OCI-M2 (cell line): Measurements from ENCODE around the gene ZNF24.

Experiments
- DNase-seq: peaks from one replicate; lab custom pipeline; 2025; ENCODE audit not compliant: unreplicated experiment; lab: John Stamatoyannopoulos, UW

The ZNF24 gene

DNA sequence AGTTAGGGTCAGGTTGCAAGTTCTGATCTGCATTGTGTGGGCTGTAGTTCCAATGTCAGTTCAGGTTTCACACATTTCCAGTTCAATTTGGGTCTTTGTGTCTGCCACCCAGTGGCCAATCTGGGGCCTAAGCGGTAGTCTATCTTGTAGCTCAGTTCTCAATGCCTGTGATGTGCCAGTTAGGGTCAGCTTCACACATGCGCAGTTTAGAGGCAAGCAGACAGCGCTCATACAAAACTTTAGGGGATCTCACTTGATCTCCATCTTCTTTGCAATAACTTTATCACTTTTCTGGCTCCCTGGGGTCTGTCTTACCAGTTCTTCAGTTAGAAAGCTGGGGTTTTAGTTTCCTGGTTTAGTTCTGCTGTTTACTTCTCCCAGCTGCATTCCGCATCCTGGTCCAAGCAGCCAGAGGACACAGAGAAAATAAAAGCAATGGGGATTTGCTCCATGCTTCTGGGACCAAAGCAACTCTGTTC, 11.0 kb upstream of the ZNF24 start:
- peak; percentile 7 for DNase-seq

DNA sequence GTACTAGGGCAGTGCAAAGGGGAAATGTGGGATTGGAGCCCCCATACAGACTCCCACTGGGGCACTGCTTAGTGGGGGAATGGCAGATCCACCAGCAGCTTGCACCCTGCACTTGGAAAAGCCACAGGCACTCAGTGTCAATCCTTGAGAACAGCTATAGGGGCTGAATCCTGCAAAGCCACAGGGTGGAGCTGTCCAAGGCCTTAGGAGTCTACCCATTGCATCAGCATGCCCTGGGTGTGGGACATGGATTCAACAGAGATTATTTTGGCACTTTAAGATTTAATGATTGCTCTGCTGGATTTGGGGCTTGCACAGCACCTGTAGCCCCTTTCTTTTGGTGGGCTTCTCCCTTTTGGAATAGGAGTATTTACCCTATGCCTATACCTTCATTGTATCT, 8.6 kb upstream of the ZNF24 start:
- DNase-seq, result no peak

DNA sequence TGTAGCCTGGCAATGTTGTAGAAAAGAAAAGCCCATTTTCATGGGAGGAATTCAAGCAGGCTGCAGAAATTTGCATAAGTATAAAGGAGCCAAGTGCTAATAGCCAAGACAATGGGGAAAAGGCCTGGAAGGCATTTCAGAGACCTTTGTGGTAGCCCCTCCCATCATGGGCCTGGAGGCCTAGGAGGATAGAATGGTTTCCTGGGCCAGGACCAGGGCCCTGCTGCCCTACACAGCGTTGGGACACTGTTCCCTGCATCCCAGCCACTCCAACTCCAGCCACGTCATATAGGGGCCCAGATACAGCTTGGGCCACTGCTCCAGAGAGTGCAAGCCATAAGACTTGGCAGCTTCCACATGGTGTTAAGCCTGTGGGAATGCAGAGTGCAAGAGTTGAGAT, 8.1 kb upstream of the ZNF24 start:
- no peak for DNase-seq

DNA sequence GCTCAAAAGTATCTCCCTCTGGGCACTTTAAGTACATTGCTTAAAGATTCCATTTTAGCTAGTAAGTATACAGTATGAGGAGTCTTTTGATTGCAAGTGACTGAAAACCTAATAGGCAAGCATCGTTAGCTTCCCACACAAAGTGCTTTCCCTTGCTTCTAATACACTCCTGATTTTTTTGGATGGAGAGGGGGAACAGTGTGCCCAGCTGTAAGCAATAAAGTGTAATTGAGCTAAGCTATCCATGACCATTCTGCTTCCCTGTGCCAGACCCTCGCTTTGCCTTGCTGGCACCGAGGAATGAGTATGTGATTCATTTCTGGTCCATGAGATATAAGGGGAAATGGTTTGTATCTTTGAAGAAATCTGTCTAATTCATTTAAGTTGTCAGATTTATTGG, 3.8 kb upstream of the ZNF24 start:
- DNase-seq, result no peak

DNA sequence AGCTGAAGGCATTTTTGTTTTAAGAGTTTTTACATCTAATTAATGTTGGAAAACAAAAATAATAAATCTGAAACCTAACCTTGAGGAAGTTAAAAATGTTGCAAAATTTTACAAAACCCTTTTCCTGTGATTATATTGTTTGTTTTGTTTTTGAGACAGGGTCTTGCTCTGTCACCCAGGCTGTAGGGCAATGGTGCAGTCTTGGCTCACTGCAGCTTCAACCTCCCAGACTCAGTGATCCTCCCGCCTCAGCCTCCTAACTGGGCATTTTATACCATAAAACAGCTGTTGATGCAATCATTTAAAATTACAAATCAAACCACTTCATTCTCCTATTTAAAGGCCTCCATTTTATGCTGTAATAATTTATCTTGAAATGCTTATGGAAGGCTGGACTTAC, 1.7 kb upstream of the ZNF24 start:
- no peak for DNase-seq

DNA sequence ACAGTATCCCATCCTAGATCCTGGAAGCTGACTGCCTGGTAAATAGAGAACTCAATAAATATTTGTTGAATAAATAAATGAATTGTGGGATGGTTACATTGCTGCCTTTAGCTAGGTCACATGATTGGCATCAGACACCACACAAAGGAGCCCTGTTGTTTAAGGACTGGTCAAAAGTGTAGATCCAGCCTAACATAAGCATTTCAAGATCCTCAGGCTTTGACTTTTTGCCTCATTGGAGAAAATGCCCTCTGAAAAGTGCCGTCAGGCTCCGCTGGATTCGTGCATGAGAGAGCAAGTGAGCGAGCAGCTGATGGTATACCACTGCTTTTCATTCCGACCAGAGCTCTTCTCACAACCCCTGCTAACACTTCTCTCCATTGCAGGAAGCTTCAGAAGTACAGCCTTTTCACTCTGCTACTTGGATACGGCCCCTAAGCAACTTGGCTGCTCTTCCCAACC, 1.3 kb upstream of the ZNF24 start:
- no peak for DNase-seq

DNA sequence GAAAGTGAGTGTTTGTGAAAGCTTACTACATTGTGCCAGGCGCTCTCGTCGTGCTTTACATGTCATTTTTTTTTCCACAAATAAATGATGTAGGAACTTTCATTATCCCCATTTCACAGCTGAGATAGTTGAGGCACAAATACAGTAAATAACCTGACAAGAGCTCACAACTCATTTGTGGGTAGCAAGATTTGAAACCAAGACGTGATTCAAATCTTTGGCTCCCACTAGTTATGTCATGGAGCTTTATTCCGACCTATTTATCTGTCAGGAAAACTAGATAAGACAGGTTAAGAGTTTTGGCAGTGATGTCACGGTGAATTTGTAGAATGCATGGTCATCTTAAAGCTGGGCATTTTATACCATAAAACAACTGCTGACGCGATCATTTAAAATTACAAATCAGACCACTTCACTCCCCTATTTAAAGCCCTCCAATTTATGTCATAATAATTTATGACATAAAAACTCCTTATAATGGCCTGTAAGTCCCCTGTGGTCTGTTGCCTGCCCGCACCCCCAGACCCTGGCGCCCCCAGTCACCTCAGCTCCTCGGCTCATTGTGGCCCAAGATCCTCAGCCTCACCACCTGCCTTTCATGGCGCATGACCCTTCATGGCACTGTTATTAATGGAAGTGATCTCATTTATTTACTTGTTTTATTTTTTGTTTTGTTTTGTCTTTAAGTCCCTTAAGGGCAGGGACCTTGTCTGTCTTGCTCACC, 678 bp upstream of the ZNF24 start:
- no peak for DNase-seq

DNA sequence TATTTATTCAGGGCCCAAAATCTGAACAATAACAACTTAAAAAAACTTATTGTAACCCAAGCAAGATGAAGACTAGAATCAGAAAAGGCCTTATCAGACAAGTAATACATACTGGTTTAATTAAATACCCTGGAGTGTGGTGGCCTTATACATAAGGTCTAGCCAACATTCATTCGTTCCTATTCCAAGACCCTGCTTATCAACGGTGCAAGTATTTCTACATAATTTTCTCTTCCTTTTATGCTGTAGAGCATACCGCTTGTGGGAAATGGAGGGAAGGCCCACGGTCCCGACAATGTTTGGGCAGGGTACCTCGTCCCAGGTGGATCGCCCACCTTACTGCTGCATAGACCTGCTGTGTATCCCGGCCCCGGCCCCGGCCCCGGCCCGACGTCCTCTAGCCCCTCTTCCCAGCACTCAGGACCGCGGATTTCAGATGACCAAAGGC, 708 bp downstream of the ZNF24 start:
- no peak for DNase-seq

DNA sequence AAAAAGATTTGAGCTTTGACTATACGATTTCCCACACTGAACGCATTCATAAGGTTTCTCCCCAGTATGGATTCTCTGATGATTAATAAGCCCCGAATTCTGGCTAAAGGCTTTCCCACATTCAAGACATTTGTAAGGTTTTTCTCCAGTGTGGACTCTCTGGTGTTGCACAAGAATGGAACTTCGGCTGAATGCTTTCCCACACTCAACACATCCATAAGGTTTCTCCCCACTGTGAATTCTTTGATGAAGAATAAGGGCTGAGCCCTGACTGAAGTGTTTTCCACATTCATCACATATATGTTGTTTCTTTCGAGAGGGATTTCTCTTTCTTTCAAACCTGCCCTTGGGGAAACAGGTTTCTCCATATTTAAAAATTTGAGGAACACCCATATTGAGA, 6.9 kb downstream of the ZNF24 start:
- DNase-seq, result no peak

DNA sequence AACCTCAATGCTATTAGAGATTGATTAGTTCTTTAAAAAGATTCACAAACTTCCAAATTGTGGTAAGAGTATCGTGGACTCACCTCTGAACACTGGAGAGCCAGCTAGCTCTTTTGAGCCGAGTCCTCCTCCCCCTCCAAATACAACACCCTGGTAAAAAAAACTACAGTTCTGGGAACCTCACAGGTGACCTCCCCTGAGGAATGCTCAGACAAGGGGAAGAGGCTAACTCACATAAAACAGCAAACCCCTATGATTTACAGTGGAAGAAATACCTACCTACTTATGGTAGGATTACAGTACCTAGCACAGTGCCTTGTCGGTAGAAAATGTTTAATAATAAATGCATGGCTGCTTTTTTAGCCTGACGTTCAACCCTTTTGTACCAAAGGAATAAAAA, 8.4 kb downstream of the ZNF24 start:
- DNase-seq, result no peak

DNA sequence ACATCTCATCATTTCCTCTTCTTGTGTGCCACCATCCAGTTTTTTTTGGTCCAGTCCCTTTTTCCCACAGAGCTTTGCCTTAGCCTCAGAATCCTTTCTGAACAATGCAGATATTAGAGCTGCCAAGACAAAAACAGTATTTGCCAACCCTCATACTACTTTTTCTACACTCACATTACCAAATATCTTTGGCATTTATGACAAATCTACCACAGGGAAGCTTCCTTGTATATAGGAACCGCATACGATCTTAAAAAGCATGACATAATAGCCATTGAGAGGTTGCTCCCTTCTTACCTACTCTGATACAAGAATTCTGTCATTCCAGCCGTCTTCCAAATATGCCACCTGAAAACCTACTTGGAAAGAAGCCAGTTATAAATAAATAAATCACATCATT, 9.4 kb downstream of the ZNF24 start:
- DNase-seq, result no peak

DNA sequence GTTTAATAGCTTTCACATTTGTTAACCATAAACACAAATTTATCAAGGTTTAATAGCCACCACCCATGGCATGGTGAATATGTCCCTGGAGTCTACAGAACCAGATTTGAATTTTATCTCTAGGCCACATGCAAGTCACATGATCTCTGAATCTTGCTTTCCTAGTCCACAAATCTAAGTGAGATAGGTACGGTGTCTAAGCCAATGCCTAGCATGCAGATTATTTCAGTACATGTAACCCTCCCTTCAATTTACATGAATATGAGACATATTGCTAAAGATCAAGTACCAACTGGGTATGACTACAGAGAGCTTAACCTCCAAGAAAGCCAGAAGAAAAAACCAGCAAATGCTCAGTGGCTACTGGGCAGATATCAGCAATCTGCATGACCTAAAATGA, 10.0 kb downstream of the ZNF24 start:
- DNase-seq, result no peak

DNA sequence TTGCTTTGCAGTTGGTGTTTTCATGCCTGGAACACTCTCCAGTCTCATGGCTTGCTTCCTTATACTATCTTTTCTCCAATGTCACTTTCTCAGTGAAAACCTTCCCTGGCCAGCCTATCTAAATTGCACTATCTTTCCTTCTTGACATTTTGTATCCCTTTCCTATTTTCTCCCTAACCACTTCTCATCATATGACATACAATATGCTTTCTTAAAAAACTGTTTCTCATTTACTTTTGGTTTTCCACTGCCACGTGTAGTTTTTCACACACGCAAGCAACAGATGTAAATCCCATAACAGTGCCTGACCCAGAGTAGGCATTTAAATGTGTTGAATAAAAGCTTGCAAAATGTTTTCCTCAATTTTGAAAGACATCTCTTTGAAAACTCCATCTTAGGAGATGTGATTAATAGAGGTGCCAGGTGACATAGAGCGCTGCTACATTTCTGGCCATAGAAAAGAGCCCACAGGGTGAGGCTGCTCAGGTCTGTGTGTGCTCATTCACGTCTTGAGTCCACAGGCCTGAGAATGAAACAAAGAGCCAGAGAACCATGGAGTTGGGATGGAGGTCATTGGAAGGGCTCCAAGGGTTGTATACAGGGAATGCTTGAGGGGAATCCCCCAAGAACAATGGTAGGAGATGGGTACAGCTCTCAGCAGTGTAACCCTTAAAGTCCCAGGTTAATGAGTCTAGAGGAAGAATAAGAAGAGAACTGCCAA, 12.7 kb downstream of the ZNF24 start:
- no peak for DNase-seq

DNA sequence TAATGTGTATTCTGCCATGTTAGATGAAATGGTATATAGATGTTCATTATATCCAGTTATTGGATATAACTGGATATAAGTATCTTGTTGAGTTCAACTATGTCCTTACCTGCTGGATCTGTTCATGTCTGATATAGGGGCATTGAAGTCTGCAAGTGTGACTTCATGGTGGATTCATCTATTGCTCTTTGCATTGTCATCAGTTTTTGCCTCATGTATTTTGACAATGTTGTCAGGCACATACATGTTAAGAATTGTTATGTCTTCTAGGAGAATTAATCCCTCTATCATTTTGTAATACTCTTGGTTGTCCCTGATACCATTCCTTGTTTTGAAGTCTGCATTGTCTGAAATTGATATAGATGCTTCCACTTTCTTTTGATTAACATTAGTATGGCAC, 15.4 kb downstream of the ZNF24 start:
- DNase-seq, result no peak

DNA sequence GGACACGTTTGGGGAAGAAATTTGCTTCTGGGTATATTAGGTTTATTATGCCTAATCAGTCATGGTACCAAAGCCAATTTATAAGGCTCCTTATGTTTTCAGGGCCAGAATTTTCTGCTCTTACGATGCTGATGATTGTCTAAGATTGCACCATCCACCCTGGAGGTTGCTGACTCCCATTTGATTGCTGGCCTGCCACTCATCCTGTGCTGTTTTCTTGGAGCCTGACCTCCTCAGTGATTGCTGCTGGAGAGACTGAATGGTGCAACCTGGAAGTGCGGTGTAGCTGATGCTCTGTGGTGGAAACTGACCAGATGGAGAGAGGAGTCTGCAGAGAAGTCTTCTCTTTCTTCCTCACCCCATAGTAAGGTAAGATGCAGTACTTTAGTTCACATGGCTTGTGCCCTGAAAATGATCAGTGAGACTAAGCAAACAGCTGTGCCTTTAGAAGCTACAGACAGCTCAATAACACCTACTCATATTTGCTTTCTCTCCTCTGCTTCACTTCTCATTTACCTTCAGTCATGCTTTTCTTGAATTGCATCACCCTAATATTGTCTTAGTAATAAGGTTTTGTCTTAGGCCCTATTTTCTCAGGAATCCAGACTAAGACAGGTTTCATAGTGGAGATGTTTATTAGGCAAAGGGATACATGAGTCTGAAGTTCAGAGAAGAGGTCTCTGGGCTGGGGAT, 17.4 kb downstream of the ZNF24 start:
- no peak for DNase-seq

DNA sequence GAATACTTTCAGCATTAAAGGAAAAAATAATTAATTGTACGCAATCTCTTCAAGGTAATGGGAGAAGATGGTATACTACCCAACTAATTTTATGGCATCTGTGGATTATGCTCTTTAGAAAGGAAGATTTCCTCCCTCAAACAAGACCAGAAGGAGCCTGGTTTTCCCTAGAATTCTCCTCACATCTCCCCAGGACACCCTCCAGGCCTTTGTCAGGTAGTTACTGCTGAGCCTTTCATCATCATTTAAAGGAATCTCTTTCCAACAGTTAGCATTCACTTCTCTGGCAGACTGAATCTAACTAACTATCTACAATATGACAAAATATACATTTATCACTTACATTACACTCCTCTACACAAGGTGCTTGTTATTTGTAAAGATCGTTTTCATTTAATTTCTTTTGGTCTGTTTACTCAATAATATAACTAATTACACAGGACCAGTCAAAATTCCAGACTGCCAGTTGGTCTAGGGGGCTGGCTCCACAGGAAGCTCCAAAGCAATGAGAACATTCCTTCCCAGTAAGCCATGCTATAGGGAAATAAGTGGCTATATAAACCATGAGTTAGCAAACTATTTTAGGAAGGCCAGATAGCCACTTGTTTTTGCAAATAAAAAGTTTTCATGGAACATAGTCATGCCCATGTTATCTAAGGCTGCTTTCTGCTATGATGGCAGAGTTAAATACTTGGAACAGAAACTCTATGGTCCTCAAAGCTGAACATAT, 19.1 kb downstream of the ZNF24 start:
- no peak for DNase-seq

DNA sequence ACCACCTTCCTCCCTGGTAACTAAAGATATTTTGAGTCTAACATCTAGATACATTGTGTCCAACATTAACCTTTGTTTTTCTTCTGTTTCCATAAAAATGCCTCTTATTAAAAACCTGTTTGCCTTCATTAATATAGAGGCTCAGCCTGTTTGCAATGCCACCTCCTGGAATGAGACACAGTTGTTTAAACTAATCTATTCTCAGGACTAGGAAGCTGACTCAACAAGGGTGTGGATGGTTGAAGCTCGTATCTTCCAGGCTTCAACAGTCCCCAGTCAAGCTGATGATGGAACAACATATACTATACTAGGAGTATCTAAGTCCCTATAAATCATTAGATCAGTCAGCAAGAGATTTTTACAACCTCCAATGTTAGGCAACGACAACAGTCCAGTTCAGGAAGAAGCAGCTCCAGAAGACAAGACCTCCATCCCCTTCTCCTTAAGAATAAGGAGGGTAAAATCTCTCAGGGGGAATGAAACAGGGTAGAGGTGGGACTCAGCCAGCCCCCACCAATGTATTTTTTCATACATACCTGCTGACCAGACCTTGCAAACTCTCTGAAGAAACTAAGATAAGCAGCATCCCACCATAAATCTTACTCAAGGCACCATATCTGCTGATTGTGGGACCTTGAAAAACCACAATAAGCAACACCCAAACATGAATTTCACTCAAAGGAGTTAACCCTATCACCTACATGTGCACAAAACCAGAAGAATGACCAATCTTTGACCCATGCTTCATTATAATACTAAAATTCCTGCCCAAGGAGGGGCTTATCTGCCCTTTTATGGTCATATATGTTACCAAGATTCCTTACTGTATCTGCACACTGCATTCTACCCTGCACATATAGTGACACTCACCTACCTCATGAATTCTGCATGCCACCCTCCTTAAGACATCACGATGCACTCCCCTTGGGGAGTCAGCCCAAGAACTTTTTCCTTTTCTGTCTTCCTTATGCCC, 21.4 kb downstream of the ZNF24 start:
- no peak for DNase-seq

DNA sequence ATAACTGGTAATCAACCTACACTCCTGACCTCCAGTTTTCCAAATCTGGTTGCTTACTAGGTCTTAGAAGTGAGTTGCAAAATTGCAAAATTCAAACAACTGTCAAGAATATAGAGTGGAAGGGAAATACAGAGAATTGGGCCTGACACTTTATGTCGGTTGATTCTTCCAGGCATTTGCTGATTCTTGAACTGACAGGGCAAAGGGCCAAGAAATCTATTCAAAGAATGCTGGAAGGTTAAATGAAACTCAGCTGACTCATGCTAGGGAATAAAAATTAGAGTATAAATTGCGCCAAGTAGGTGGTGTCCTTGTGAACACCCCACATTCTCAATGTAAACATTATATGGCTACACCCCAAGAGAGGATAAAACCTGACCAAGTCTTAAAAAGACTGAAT, 32.7 kb downstream of the ZNF24 start:
- DNase-seq, result no peak

DNA sequence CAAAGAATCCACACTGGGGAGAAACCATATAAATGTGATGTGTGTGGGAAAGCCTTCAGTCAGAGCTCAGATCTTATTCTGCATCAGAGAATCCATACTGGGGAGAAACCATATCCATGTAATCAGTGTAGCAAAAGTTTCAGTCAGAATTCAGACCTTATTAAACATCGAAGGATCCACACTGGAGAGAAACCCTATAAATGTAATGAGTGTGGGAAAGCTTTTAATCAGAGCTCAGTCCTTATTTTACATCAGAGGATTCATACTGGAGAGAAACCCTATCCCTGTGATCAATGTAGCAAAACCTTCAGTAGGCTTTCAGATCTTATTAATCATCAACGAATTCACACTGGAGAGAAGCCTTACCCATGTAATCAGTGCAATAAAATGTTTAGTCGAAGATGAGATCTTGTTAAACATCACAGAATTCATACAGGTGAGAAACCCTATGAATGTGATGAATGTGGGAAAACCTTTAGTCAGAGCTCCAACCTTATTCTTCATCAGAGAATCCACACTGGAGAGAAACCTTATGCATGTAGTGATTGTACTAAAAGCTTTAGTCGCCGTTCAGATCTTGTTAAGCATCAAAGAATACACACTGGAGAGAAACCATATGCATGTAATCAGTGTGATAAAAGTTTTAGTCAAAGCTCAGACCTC, 37.5 kb downstream of the ZNF24 start:
- DNase-seq, result no peak

DNA sequence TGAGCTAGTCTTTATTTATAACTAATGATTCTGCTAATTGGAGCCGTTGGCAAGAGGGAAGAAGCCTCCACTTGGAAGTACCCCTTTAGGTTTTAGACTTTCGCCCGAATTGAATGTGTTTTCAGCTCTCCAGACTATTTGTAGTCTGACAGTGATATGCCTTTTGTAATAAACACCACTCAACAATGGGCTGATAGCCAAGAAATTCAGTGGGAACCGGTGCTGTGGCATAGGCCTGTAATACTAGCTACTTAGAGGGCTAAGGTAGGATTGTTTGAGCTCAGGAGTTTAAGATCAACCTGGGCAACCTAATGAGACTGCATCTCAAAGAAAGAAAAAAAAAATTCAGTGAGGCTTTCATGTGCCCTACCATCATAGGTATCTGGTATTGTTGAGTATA, 40.6 kb downstream of the ZNF24 start:
- no peak for DNase-seq
